Measurements from ENCODE around the gene EFCAB6.

The EFCAB6 gene

DNA sequence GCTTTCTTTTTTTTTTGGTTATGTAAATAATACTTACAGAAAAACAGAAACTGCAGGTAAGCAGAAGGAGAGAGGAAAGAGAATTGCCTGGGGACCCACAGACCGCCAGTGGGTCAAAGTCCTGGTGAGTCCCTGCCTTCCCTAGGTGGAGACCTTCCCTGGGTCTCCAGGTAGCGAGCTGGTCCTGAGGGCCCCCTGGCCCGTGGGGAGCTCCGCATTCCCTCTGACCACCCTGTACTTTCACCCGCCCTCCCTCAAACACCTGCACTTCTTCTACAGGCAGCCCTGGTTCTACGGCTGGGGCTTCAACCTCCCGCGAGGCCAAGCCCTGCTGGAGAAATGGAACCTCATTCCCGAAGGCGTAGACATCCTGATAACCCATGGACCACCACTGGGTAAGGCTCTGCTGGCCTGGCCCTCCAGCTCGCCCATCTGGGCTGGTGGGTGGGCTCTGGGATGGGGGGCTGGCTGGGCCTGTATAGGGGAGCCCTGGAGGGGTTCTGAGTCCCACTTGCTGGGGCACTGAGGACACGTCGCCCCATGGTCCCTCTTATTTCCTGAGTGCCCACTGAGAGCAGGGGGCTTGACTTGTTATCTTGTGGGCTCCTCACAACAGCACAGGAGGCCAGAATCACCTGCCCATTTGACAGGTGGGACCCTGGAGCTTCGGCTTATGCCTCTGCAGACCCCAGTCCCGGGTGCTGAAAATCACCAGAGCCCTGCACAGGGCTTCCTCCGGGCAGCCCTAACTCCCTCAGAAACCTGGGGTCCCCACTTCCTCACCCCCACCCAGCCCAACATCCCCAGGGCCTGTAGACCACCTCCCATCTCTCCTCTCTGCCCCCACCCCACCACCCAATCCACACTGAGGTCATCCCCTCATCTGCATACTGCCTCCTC lies 313.9 kb downstream of the EFCAB6 start:
- Histone ChIP-seq H3K4me1 (ENCODE audit: insufficient read depth, low read length, severe bottlenecking) (no peaks in the 10 kb centered on the region), H3K27me3 (ENCODE audit: insufficient read depth, low read length) (no peaks in the 10 kb centered on the region), H3K4me3 (ENCODE audit: low read depth, low read length, poor library complexity, severe bottlenecking) (no peak overlapping the region), H4K20me1 (ENCODE audit: insufficient read depth, low read length) (no peaks in the 10 kb centered on the region), H3K4me2 (ENCODE audit: low read length) (no peak overlapping the region), H2AFZ (ENCODE audit: low read length) (no peak overlapping the region), H3K9me3 (ENCODE audit: low read length) (no peaks in the 10 kb centered on the region), H3K79me2 (ENCODE audit: insufficient read depth, low read length) (no peaks in the 10 kb centered on the region), H3F3A (ENCODE audit: insufficient read depth, low read length) (no peaks in the 10 kb centered on the region), H3K27ac (ENCODE audit: low read depth, low read length, poor library complexity, severe bottlenecking) (no peak overlapping the region), H3K36me3 (ENCODE audit: insufficient read depth, low read length) (no peaks in the 10 kb centered on the region), H3K9ac (ENCODE audit: low read length) (no peak overlapping the region), H3K9me2 (ENCODE audit: low read depth, low read length) (no peaks in the 10 kb centered on the region)
- TF ChIP-seq EZH2 (IDR thresholded peaks at IDR 0.05; ENCODE audit: borderline replicate concordance, low read length) (no peak), CTCF (IDR thresholded peaks at IDR 0.05; ENCODE audit: low read length) (no peak)

DNA sequence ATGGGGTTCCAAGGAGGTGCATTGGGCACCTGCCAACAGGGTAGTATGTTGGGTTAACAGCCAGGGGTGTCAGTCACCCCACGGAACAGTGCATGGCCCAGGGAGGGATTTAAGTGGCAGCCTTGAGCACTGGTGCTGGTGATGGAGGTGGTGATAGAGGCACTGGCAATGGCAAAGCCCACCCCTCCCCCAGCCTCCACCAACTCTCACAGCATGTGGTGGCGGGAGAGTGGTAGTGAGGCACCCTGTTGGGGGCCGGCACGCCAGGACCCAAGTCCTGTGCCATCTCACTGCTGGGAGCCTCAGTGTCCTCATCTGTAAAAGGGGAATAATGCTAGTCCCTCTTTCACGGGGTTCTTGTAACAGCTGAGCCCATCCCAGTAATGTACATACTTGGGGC lies 318.8 kb downstream of the EFCAB6 start:
- no peak overlapping the region for H3K27ac ChIP-seq (ENCODE audit: low read depth, low read length, poor library complexity, severe bottlenecking)
- H3F3A ChIP-seq (ENCODE audit: insufficient read depth, low read length), result no peaks in the 10 kb centered on the region
- H3K27me3 ChIP-seq (ENCODE audit: insufficient read depth, low read length), result no peaks in the 10 kb centered on the region
- no peak overlapping the region for H2AFZ ChIP-seq (ENCODE audit: low read length)
- TF ChIP-seq CTCF (IDR thresholded peaks at IDR 0.05; ENCODE audit: low read length) (no peak), EZH2 (IDR thresholded peaks at IDR 0.05; ENCODE audit: borderline replicate concordance, low read length) (no peak)
- H3K9me3 ChIP-seq (ENCODE audit: low read length), result no peaks in the 10 kb centered on the region
- H3K4me3 ChIP-seq (ENCODE audit: low read depth, low read length, poor library complexity, severe bottlenecking), result no peak overlapping the region
- no peaks in the 10 kb centered on the region for H3K79me2 ChIP-seq (ENCODE audit: insufficient read depth, low read length)
- H3K9ac ChIP-seq (ENCODE audit: low read length), result no peak overlapping the region
- no peaks in the 10 kb centered on the region for H4K20me1 ChIP-seq (ENCODE audit: insufficient read depth, low read length)
- no peaks in the 10 kb centered on the region for H3K36me3 ChIP-seq (ENCODE audit: insufficient read depth, low read length)
- no peak overlapping the region for H3K4me2 ChIP-seq (ENCODE audit: low read length)
- no peaks in the 10 kb centered on the region for H3K9me2 ChIP-seq (ENCODE audit: low read depth, low read length)
- H3K4me1 ChIP-seq (ENCODE audit: insufficient read depth, low read length, severe bottlenecking), result no peaks in the 10 kb centered on the region

DNA sequence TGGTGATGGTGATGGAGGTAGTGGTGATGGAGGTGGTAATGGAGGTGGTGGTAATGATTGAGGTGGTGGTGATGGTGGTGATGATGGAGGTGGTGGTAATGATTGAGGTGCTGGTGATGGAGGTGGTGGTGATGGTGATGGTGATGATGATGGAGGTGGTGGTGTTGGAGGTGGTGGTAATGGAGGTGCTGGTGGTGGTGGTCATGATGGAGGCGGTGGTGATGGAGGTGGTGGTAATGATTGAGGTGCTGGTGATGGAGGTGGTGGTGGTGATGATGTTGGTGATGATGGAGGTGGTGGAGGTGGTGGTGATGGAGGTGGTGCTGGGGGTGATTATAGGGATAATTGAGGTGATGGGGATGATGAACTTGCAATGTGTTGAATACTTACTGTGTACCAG lies 320.4 kb downstream of the EFCAB6 start:
- Histone ChIP-seq H3K4me1 (ENCODE audit: insufficient read depth, low read length, severe bottlenecking) (no peaks in the 10 kb centered on the region), H3K4me3 (ENCODE audit: low read depth, low read length, poor library complexity, severe bottlenecking) (no peak overlapping the region), H2AFZ (ENCODE audit: low read length) (no peak overlapping the region), H3K9ac (ENCODE audit: low read length) (no peak overlapping the region), H4K20me1 (ENCODE audit: insufficient read depth, low read length) (no peaks in the 10 kb centered on the region), H3K9me2 (ENCODE audit: low read depth, low read length) (no peaks in the 10 kb centered on the region), H3K27ac (ENCODE audit: low read depth, low read length, poor library complexity, severe bottlenecking) (no peak overlapping the region), H3K4me2 (ENCODE audit: low read length) (no peak overlapping the region), H3K79me2 (ENCODE audit: insufficient read depth, low read length) (no peaks in the 10 kb centered on the region), H3K27me3 (ENCODE audit: insufficient read depth, low read length) (peaks cover 6% of the 10 kb centered on the region; the same call in 1 of the 2 replicates), H3K9me3 (ENCODE audit: low read length) (no peaks in the 10 kb centered on the region), H3K36me3 (ENCODE audit: insufficient read depth, low read length) (no peaks in the 10 kb centered on the region), H3F3A (ENCODE audit: insufficient read depth, low read length) (no peaks in the 10 kb centered on the region)
- no peak for TF ChIP-seq EZH2 (IDR thresholded peaks at IDR 0.05; ENCODE audit: borderline replicate concordance, low read length)
- TF ChIP-seq CTCF (IDR thresholded peaks at IDR 0.05; ENCODE audit: low read length), result no peak
